Retina (tissue), 1 donor: ENCODE results near the gene NOS1AP.

Experiments
- DNase-seq: peaks from one replicate; pipeline ENCODE4 v3.0.0-alpha.2; 2016

NOS1AP gene

GRCh38 chr1:162224267-162224666, 154.8 kb downstream of the NOS1AP start:
- DNase-seq, result no peak

GRCh38 chr1:162228586-162228985, 159.1 kb downstream of the NOS1AP start:
- no peak for DNase-seq

GRCh38 chr1:162229549-162229948, 160.1 kb downstream of the NOS1AP start:
- no peak for DNase-seq

- no peak for DNase-seq
These were observed 160.6 kb downstream of the NOS1AP start for GRCh38 chr1:162230096-162230495.

- DNase-seq, result no peak
These were observed 161.0 kb downstream of the NOS1AP start for GRCh38 chr1:162230517-162230916.

GRCh38 chr1:162232034-162232711, 162.7 kb downstream of the NOS1AP start:
- DNase-seq, result no peak

- no peak for DNase-seq
These were observed 163.6 kb downstream of the NOS1AP start for GRCh38 chr1:162233066-162233465.

GRCh38 chr1:162233937-162234336, 164.4 kb downstream of the NOS1AP start:
- no peak for DNase-seq

- DNase-seq, result no peak
These were observed 165.1 kb downstream of the NOS1AP start for GRCh38 chr1:162234571-162234970.

- no peak for DNase-seq
These were observed 165.8 kb downstream of the NOS1AP start for GRCh38 chr1:162235241-162235800.

GRCh38 chr1:162236201-162236600, 166.7 kb downstream of the NOS1AP start:
- DNase-seq, result no peak

- DNase-seq, result no peak
These were observed 167.1 kb downstream of the NOS1AP start for GRCh38 chr1:162236618-162237017.

- DNase-seq, result no peak
These were observed 171.1 kb downstream of the NOS1AP start for GRCh38 chr1:162240577-162240976.

- no peak for DNase-seq
These were observed 173.3 kb downstream of the NOS1AP start for GRCh38 chr1:162242804-162243203.

GRCh38 chr1:162248854-162249535, 179.5 kb downstream of the NOS1AP start:
- peak; percentile 76 for DNase-seq

GRCh38 chr1:162250004-162250730, 180.7 kb downstream of the NOS1AP start:
- no peak for DNase-seq

GRCh38 chr1:162251102-162251501, 181.6 kb downstream of the NOS1AP start:
- DNase-seq, result no peak

- no peak for DNase-seq
These were observed 182.7 kb downstream of the NOS1AP start for GRCh38 chr1:162252214-162252613.

GRCh38 chr1:162253790-162254189, 184.3 kb downstream of the NOS1AP start:
- DNase-seq, result no peak

- DNase-seq, result no peak
These were observed 186.8 kb downstream of the NOS1AP start for GRCh38 chr1:162256287-162256686.

GRCh38 chr1:162258394-162258793, 188.9 kb downstream of the NOS1AP start:
- DNase-seq, result no peak

GRCh38 chr1:162259894-162260455, 190.5 kb downstream of the NOS1AP start:
- DNase-seq, result no peak

GRCh38 chr1:162264108-162264507, 194.6 kb downstream of the NOS1AP start:
- no peak for DNase-seq
